Fibroblast of peridontal ligament (primary cell): ENCODE measurements around the gene PTPRJ.
"Not testable (repeated sequence)": the region's sequence is repeated elsewhere in the genome, so short reads cannot be mapped to it uniquely, and the experiment has no call there.

Source experiments
- DNase-seq: peaks from one replicate; pipeline ENCODE4 v3.0.0-alpha.2; 2010; ENCODE audit errors: extremely low read depth

PTPRJ gene

DNA sequence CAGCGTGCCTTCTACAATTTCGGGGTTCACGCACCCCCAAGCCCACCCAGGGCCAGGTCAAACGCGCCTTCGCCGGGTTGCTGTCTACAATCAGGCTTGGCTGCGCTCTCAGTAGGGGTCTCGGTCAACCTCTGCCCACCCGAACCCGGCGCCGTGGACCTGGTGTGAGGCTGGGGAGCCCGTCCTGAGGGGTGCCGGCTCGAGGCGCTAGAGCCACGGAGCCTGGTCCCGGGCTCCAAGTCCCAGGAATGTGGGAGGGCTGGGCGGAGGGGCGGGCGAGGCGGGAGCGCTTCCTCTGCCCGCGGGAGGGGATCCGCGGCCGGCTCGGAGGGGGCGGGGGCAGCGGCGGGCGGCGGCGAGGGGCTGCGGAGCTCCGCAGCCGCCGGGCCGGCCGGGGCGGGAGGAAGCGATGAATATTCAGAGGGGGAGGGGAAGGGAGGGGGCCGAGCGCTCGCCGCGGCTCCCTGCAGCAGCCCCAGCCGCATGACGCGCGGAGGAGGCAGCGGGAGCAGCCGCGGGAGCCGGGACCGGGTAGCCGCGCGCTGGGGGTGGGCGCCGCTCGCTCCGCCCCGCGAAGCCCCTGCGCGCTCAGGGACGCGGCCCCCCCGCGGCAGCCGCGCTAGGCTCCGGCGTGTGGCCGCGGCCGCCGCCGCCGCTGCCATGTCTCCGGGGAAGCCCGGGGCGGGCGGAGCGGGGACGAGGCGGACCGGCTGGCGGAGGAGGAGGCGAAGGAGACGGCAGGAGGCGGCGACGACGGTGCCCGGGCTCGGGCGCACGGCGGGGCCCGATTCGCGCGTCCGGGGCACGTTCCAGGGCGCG is at the start of gene PTPRJ:
PTPRJ (plus strand) TSS at position 472 of the 819 bp plus-strand sequence. CDS start 354 bp downstream, outside the sequence.
- DNase-seq = peak; percentile 24

- no peak for DNase-seq
Observed at GRCh38 chr11:47932544-47932943, 47.8 kb upstream of the PTPRJ start.

GRCh38 chr11:47933797-47934196 is 46.6 kb upstream of the PTPRJ start:
- DNase-seq = not testable (repeated sequence)

- DNase-seq = no peak
Observed at GRCh38 chr11:47938791-47939560, 41.4 kb upstream of the PTPRJ start.

GRCh38 chr11:47940904-47941649 is 39.3 kb upstream of the PTPRJ start:
- DNase-seq = no peak

- no peak for DNase-seq
Observed at GRCh38 chr11:47941907-47942558, 38.3 kb upstream of the PTPRJ start.

DNA sequence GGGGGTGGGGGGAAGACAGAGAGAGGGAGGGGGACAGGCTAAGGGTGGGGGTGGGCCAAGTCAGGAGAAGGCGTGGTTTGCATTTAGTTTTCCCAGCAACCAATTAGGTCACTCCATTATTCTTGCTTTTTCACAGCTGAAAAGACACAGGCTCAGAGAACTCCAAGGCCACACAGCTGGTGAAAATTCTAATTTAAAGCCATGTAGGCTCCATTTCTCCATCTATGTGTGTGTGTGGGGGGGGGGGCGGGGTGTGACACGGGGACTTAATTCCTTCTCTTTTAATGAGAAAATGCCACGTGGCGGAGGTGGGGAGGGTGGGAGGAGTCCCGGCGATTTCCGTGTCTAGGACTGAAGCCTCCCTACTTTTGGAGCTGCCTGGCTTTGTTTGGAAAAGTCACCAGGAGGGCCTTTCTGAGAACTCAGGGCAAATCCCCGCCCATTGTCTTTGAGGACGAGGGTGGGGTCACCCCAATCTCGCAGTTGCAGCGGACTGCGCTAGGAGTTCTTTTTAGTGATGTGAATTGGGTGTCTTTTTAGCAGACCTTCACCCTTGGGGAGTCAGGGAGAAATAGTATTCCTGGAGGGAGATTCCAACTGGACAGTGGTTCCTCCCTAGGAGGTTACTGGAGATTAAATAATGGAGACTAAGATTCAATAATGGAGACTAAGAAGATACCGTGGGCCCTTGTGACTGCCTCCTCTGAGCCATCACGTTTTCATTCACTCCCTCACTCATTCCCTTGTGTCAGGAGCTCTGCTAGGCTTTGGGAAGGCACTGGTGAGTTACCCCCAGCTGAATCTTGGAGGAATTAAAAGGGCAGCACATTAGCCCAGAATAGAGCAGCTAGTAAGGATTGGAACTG is 36.4 kb upstream of the PTPRJ start:
- no peak for DNase-seq

DNA sequence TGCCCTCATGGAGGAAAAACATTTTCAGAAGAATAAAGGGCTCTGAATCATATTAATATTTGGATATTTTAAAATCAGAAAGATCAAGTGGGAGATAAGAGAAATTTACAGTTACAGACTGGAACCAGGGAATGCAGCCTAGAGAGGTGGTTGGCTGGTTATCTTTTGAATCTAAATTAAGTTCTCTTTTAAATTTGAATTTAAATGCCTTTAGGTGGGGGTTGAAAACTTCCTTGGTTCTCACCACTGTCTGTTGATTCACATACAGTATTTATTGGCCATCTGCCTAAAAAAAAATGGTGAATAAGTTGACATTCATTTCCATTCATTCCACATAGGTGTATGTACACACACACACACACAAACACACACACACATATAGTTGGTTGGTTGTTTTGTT is 35.7 kb upstream of the PTPRJ start:
- DNase-seq = no peak

GRCh38 chr11:47946682-47947559 is 33.4 kb upstream of the PTPRJ start:
- DNase-seq = peak; percentile 91

DNA sequence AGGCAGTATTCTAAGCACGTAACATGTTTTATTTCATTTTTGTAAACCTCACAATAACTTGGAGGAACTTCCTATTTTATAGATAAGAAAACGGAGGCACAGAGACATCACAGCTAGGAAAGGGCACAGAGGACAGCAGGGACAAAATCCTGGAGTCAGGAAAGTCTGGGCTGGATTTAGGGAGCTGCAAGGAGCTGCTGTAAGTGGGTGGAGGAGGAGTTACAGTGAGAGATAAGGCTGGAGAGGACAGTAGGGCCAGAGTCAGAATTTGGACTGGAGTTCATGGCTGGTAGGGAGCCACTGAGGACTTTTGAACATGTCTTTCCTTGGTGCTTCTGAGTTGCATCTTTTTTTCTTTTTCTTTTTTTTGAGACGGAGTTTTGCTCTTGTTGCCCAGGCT is 32.2 kb upstream of the PTPRJ start:
- no peak for DNase-seq

DNA sequence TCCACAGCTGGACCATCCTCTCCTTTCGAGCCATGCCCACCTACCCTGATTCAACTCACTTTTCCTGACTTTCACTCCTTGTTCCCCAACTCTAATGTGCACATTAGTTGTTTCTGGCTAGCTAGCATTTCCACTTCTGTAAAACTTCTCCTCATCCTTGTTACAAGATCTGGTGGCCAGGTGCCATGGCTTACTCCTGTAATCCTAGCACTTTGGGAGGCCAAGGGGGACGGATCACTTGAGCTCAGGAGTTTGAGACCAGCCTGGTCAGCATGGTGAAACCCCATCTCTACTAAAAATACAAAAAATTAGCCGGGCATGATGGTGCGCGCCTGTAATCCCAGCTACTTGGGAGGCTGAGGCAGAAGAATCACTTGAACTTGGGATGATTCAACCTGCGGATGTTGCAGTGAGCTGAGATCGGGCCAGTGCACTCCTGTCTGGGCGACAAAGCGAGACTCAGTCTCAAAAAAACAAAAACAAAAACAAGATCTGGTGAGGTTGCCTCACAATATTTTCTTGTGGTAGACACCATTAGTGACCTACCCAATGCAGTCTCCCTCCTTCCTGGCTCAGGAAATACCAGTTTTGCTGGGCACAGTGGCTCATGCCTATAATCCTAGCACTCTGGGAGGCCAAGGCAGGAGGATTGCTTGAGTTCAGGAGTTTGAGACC is 31.2 kb upstream of the PTPRJ start:
- DNase-seq = not testable (repeated sequence)

- DNase-seq = peak; percentile 69
Observed at GRCh38 chr11:47950396-47950795, 30.0 kb upstream of the PTPRJ start.

DNA sequence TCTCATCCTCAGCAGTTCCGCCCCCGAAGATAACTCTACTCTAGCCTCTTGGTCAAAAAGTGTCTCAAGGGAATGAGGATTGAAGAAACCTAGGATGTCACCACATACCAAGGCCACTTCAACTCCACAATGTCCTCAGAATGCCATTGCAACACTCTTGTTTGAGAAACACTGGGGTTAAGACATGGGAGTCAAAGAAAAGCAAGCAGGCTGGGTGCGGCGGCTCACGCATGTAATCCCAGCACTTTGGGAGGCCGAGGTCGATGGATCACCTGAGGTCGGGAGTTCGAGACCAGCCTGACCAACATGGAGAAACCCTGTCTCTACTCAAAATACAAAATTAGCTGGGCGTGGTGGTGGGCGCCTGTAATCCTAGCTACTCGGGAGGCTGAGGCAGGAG is 28.9 kb upstream of the PTPRJ start:
- DNase-seq = not testable (repeated sequence)

DNA sequence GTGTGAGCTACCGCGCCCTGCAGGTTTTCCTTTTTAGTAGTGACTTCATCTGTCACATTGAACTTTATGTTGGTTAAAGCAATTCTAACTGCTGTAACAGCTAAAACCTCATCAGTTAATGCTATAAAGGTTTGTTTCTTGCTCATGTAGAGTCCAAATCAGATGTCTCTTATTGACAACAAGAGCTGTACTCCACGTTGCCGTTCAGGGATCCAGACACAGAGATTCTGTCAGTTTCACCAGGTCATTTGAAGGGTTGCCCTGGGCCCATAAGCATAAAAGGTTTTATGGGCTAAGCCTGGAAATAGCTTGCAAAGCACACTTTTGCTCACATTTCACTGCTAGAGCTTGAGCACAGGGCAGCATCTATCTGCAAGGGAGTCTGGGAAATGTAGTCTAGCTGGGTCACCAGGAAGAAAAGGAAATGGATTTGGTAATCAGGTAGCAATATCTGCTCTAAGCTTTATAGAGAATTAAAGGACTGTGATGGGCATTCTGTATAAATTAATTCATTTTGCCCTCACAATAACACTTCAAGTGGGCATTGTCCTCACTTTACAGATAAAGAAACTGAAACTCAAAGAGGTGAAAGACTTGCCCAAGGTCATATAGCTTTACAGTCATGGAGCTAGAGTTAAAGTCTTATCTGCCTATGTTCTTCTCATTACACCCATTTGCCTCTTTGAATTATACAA is 25.2 kb upstream of the PTPRJ start:
- DNase-seq = no peak

- DNase-seq = no peak
Observed at GRCh38 chr11:47960015-47960414, 20.3 kb upstream of the PTPRJ start.

- no peak for DNase-seq
Observed at GRCh38 chr11:47961383-47961782, 19.0 kb upstream of the PTPRJ start.

DNA sequence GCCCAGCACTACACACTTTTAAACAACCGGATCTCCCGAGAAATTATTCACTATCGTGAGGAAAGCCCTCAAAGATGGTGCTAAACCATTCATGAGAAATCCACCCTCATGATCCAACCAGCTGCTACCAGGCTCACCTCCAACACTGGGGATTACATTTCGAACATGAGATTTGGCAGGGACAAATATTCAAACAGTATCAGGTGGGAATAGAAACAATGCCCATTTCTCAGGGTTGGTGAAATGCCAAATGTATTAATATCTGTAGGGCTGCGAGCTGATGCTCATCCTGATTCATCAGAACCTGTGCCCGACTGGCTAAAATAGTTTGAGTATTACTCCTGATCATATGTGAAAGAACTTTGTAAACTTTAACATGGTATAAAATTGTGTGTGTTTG is 15.8 kb upstream of the PTPRJ start:
- no peak for DNase-seq
